ENCODE data around the gene SLC27A2.

GRCh38 chr15:50235794-50236193, 53.8 kb downstream of the SLC27A2 start:
- no peak for TF ChIP-seq POLR2A (IDR thresholded peaks at IDR 0.05; ENCODE audit: low read depth, low read length)
- no peak for TF ChIP-seq SPI1 (IDR thresholded peaks at IDR 0.05; ENCODE audit: low read depth, low read length)
